Measurements from ENCODE around the gene DTNBP1.

DTNBP1 gene

GRCh38 chr6:15516923-15517560, 145.8 kb downstream of the DTNBP1 start:
- no peak for TF ChIP-seq SIN3A (IDR thresholded peaks at IDR 0.05; ENCODE audit: borderline replicate concordance, insufficient read depth, low read length)
- TF ChIP-seq POLR2AphosphoS5 (IDR thresholded peaks at IDR 0.05; ENCODE audit: low read depth, low read length) = no peak

- TF ChIP-seq SIN3A (IDR thresholded peaks at IDR 0.05; ENCODE audit: borderline replicate concordance, insufficient read depth, low read length) (no peak), TAF1 (IDR thresholded peaks at IDR 0.05; ENCODE audit: borderline replicate concordance, insufficient read depth, low read length) (no peak), POLR2AphosphoS5 (IDR thresholded peaks at IDR 0.05; ENCODE audit: low read depth, low read length) (no peak), FOXP2 (optimal IDR thresholded peaks at IDR 0.05; ENCODE audit: borderline replicate concordance, extremely low read depth, extremely low read length, insufficient read depth) (no peak)
- TF ChIP-seq, protein P1, sequence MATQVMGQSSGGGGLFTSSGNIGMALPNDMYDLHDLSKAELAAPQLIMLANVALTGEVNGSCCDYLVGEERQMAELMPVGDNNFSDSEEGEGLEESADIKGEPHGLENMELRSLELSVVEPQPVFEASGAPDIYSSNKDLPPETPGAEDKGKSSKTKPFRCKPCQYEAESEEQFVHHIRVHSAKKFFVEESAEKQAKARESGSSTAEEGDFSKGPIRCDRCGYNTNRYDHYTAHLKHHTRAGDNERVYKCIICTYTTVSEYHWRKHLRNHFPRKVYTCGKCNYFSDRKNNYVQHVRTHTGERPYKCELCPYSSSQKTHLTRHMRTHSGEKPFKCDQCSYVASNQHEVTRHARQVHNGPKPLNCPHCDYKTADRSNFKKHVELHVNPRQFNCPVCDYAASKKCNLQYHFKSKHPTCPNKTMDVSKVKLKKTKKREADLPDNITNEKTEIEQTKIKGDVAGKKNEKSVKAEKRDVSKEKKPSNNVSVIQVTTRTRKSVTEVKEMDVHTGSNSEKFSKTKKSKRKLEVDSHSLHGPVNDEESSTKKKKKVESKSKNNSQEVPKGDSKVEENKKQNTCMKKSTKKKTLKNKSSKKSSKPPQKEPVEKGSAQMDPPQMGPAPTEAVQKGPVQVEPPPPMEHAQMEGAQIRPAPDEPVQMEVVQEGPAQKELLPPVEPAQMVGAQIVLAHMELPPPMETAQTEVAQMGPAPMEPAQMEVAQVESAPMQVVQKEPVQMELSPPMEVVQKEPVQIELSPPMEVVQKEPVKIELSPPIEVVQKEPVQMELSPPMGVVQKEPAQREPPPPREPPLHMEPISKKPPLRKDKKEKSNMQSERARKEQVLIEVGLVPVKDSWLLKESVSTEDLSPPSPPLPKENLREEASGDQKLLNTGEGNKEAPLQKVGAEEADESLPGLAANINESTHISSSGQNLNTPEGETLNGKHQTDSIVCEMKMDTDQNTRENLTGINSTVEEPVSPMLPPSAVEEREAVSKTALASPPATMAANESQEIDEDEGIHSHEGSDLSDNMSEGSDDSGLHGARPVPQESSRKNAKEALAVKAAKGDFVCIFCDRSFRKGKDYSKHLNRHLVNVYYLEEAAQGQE (IDR thresholded peaks at IDR 0.05; ENCODE audit: insufficient read depth in 1 of 2, low read depth in 2 of 2, low read length in 2 of 2) = no peak
Observed at GRCh38 chr6:15516378-15516777, 146.4 kb downstream of the DTNBP1 start.

- TF ChIP-seq TAF1 (IDR thresholded peaks at IDR 0.05; ENCODE audit: borderline replicate concordance, insufficient read depth, low read length) = no peak
- no peak for TF ChIP-seq FOXP2 (optimal IDR thresholded peaks at IDR 0.05; ENCODE audit: borderline replicate concordance, extremely low read depth, extremely low read length, insufficient read depth)
Observed at GRCh38 chr6:15515660-15516375, 147.0 kb downstream of the DTNBP1 start.

- TF ChIP-seq SIN3A (IDR thresholded peaks at IDR 0.05; ENCODE audit: borderline replicate concordance, insufficient read depth, low read length) (no peak), POLR2AphosphoS5 (IDR thresholded peaks at IDR 0.05; ENCODE audit: low read depth, low read length) (no peak), FOXP2 (optimal IDR thresholded peaks at IDR 0.05; ENCODE audit: borderline replicate concordance, extremely low read depth, extremely low read length, insufficient read depth) (no peak), TAF1 (IDR thresholded peaks at IDR 0.05; ENCODE audit: borderline replicate concordance, insufficient read depth, low read length) (no peak)
- TF ChIP-seq, protein P1 (IDR thresholded peaks at IDR 0.05; ENCODE audit: insufficient read depth in 1 of 2, low read depth in 2 of 2, low read length in 2 of 2) = no peak
Observed at GRCh38 chr6:15515226-15515625, 147.6 kb downstream of the DTNBP1 start.

DNA sequence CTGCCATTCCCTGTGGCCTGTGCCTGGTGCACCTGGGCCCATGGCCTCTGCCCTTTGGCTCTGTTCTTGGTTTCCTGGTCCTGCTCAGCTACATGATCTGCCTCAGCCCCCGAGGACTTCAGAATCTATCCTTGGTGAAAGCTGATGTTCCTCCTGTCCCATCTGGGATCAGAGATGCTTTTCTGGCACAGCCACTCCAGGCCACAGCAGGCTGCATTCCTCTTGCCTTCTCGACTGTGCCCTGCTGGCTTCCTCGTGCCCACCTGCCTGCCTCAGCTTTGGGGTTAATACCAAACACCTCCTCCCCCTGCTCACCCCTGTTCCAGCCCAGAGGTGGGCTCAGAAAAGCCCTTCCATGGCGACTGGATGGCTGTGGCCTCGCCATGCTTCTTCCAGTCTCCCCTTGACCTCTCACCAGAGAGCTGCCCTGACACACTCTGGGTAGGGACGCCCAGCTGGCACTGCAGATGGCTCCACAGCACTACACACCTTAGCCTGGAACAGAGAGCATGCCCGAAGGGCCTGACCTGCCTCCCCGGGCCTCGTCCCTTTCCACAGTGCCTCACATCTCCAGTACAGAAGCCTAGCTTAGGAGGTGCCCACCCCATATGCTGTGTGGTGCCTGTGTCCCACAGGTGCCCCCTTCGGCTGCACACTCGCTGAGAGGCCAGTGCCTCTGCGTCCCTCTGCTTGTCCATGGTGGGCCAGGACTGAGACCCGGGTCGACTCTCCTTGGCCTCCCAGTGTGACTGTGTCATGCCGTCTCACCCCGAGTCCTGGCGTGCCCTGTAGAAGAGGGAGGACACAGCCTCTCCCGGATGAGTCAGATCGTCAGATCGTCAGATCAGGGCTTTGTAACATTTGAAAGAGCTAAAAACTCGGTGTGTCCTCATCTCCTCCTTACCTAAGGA, 148.8 kb downstream of the DTNBP1 start:
- TF ChIP-seq POLR2AphosphoS5 (IDR thresholded peaks at IDR 0.05; ENCODE audit: low read depth, low read length) (no peak), TAF1 (IDR thresholded peaks at IDR 0.05; ENCODE audit: borderline replicate concordance, insufficient read depth, low read length) (no peak), SIN3A (IDR thresholded peaks at IDR 0.05; ENCODE audit: borderline replicate concordance, insufficient read depth, low read length) (no peak)
- TF ChIP-seq, protein P1 (IDR thresholded peaks at IDR 0.05; ENCODE audit: insufficient read depth in 1 of 2, low read depth in 2 of 2, low read length in 2 of 2) = no peak

All from PFSK-1 (cell line).